ENCODE measurements around the gene ATL1.

The ATL1 gene

DNA sequence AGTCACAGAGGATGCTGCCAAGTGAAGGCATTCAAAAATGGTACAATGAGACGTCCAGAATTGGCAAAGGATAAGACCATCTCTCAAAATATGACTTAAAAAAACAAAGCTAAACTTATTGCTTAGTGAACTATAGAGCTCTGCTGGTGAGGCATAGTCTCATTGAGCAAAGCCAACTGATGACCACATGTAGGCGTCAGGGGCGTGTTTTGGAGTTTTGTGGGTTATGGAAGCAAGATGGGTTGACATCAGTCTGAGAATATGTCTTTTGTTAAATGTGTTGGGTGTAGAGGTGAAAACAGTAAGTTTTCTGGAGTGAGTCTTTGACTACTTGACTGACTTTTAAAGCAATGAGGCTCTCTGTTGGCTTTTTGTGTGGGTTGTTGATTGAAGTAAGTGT, 47.2 kb downstream of the ATL1 start:
- Histone ChIP-seq H3K36me3 (ENCODE audit: low read depth) (no peaks in the 10 kb centered on the region), H3K27ac (ENCODE audit: poor library complexity, severe bottlenecking) (no peak overlapping the region), H3K9me3 (ENCODE audit: severe bottlenecking) (no peaks in the 10 kb centered on the region), H3K4me3 (ENCODE audit: severe bottlenecking) (no peak overlapping the region), H3K4me1 (ENCODE audit: insufficient read depth, poor library complexity, severe bottlenecking) (peaks cover 7% of the 10 kb centered on the region), H3K27me3 (ENCODE audit: insufficient read depth, poor library complexity, severe bottlenecking) (no peaks in the 10 kb centered on the region)
- no peak for ATAC-seq (ENCODE audit: low read depth)
- DNase-seq (ENCODE audit: low spot score): no peak
- TF ChIP-seq, protein P1, sequence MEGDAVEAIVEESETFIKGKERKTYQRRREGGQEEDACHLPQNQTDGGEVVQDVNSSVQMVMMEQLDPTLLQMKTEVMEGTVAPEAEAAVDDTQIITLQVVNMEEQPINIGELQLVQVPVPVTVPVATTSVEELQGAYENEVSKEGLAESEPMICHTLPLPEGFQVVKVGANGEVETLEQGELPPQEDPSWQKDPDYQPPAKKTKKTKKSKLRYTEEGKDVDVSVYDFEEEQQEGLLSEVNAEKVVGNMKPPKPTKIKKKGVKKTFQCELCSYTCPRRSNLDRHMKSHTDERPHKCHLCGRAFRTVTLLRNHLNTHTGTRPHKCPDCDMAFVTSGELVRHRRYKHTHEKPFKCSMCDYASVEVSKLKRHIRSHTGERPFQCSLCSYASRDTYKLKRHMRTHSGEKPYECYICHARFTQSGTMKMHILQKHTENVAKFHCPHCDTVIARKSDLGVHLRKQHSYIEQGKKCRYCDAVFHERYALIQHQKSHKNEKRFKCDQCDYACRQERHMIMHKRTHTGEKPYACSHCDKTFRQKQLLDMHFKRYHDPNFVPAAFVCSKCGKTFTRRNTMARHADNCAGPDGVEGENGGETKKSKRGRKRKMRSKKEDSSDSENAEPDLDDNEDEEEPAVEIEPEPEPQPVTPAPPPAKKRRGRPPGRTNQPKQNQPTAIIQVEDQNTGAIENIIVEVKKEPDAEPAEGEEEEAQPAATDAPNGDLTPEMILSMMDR (IDR thresholded peaks at IDR 0.05; ENCODE audit: poor library complexity, severe bottlenecking): no peak

DNA sequence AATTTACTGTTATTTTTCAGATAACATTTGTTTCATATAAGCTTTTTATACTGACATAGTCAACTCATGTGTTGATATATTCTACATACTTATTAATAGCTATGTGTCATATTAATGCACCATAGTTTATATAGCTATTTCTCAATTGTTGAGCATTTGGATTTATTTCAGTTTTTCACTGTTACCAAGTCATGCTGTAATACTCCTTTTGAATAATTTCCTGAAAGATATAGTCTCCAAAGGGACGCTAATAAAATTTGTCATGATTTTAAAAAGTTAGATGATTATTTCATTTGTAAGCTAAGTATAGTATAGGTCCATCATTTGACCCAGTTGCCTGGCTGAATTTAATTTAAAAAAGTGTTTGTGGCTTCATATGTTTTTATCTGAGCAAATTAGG, 47.8 kb downstream of the ATL1 start:
- DNase-seq (ENCODE audit: low spot score): no peak
- no peak for ATAC-seq (ENCODE audit: low read depth)
- no peak overlapping the region for H3K27ac ChIP-seq (ENCODE audit: poor library complexity, severe bottlenecking)
- H3K4me1 ChIP-seq (ENCODE audit: insufficient read depth, poor library complexity, severe bottlenecking): peaks cover 5% of the 10 kb centered on the region
- TF ChIP-seq, protein P1 (IDR thresholded peaks at IDR 0.05; ENCODE audit: poor library complexity, severe bottlenecking): no peak
- H3K9me3 ChIP-seq (ENCODE audit: severe bottlenecking): no peaks in the 10 kb centered on the region
- H3K4me3 ChIP-seq (ENCODE audit: severe bottlenecking): no peak overlapping the region
- no peaks in the 10 kb centered on the region for H3K36me3 ChIP-seq (ENCODE audit: low read depth)
- H3K27me3 ChIP-seq (ENCODE audit: insufficient read depth, poor library complexity, severe bottlenecking): no peaks in the 10 kb centered on the region

GRCh38 chr14:50608302-50608851, 48.4 kb downstream of the ATL1 start:
- no peak for DNase-seq (ENCODE audit: low spot score)
- Histone ChIP-seq H3K9me3 (ENCODE audit: severe bottlenecking) (no peaks in the 10 kb centered on the region), H3K27ac (ENCODE audit: poor library complexity, severe bottlenecking) (no peak overlapping the region), H3K36me3 (ENCODE audit: low read depth) (no peaks in the 10 kb centered on the region), H3K4me3 (ENCODE audit: severe bottlenecking) (no peak overlapping the region), H3K27me3 (ENCODE audit: insufficient read depth, poor library complexity, severe bottlenecking) (no peaks in the 10 kb centered on the region), H3K4me1 (ENCODE audit: insufficient read depth, poor library complexity, severe bottlenecking) (peaks cover 1% of the 10 kb centered on the region)
- TF ChIP-seq, protein P1 (IDR thresholded peaks at IDR 0.05; ENCODE audit: poor library complexity, severe bottlenecking): no peak
- ATAC-seq (ENCODE audit: low read depth): no peak

DNA sequence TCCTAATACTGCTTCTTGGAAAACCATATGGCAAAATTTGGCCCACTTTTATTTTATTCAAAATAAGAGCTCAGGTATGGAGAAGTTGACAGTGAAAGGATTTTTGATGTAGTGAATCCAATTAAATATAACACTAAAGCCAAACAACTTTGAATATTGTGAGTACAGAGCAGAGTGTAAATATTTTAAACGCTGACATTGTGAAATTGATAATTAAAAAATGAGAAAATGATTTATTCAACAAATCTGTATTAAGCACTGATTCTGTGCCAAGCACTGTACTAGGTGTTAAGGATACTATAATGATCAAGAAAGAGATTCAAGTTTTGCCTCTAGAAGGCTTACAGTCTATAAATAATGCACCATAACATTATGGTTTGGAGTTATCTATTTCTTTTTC, 50.5 kb downstream of the ATL1 start:
- Histone ChIP-seq H3K27me3 (ENCODE audit: insufficient read depth, poor library complexity, severe bottlenecking) (no peaks in the 10 kb centered on the region), H3K36me3 (ENCODE audit: low read depth) (no peaks in the 10 kb centered on the region), H3K9me3 (ENCODE audit: severe bottlenecking) (no peaks in the 10 kb centered on the region), H3K27ac (ENCODE audit: poor library complexity, severe bottlenecking) (no peak overlapping the region), H3K4me1 (ENCODE audit: insufficient read depth, poor library complexity, severe bottlenecking) (no peaks in the 10 kb centered on the region), H3K4me3 (ENCODE audit: severe bottlenecking) (no peak overlapping the region)
- TF ChIP-seq, protein P1 (IDR thresholded peaks at IDR 0.05; ENCODE audit: poor library complexity, severe bottlenecking): no peak
- no peak for ATAC-seq (ENCODE audit: low read depth)
- no peak for DNase-seq (ENCODE audit: low spot score)

GRCh38 chr14:50612806-50613205, 52.9 kb downstream of the ATL1 start:
- TF ChIP-seq, protein P1 (IDR thresholded peaks at IDR 0.05; ENCODE audit: poor library complexity, severe bottlenecking): no peak

More at GRCh38 chr14:50612806-50613205, 52.9 kb downstream of the ATL1 start:
- ATAC-seq (ENCODE audit: low read depth) (no peak), DNase-seq (ENCODE audit: low spot score) (no peak)
- no peak overlapping the region for H3K4me3 ChIP-seq (ENCODE audit: severe bottlenecking)
- H3K9me3 ChIP-seq (ENCODE audit: severe bottlenecking): no peaks in the 10 kb centered on the region
- H3K27me3 ChIP-seq (ENCODE audit: insufficient read depth, poor library complexity, severe bottlenecking): no peaks in the 10 kb centered on the region
- H3K4me1 ChIP-seq (ENCODE audit: insufficient read depth, poor library complexity, severe bottlenecking): no peaks in the 10 kb centered on the region
- H3K27ac ChIP-seq (ENCODE audit: poor library complexity, severe bottlenecking): no peak overlapping the region
- H3K36me3 ChIP-seq (ENCODE audit: low read depth): no peaks in the 10 kb centered on the region
